ENCODE results near the gene CHSY1. TPM values are rescaled to one million over a fixed set of nuclear protein-coding genes. Genes with fewer than 3 reads are reported as not detected.

CHSY1 gene
- polyA plus RNA-seq, 2 of the 4 experiments (the other 2 are of a cell fraction), result 16.0 to 28.1 TPM

DNA sequence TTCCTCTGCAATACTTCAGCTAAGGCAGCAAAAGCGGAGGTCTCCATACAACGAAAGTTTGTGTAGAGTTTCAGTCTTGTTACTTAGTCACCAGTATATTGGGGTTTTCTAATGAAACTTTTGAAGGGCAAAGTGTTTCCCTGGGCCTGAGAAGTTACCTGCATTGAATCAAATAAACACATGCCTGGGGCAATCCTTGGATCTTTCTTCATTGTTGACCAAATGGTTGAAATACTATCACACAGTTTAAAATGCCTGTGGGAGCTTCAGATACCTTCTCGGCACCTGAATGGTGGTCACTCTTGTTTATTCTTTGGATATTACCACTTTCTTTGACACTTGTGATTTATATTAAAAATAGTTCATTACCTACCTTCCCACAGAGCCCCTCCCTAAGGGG, 988 bp upstream of the CHSY1 start (continued):
- TF ChIP-seq RAD21 (conservative IDR thresholded peaks at IDR 0.05 in 1 of 2, IDR thresholded peaks at IDR 0.05 in 1 of 2) (no peak), EP300 (IDR thresholded peaks at IDR 0.05) (no peak), TP53 (CRISPR knock-in tag; IDR thresholded peaks at IDR 0.05) (no peak), POLR2AphosphoS2 (conservative IDR thresholded peaks at IDR 0.05; ENCODE audit: low read length) (no peak)

- 3% methylated on average over 32 of the region's 150 CpGs for WGBS (ENCODE audit: missing lambda C conversion rate)
- H3K4me2 ChIP-seq, result peak overlapping the region; percentile 97
- TF ChIP-seq, protein P1, sequence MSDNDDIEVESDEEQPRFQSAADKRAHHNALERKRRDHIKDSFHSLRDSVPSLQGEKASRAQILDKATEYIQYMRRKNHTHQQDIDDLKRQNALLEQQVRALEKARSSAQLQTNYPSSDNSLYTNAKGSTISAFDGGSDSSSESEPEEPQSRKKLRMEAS (IDR thresholded peaks at IDR 0.05), result no peak
- no peak for TF ChIP-seq ZFP36 (IDR thresholded peaks at IDR 0.05; ENCODE audit: borderline replicate concordance, partially characterized antibody)
- no peak for TF ChIP-seq BHLHE40 (IDR thresholded peaks at IDR 0.05; ENCODE audit: low read depth, low read length)
- peak; percentile 22 for TF ChIP-seq POLR2A (IDR thresholded peaks at IDR 0.05; ENCODE audit: low read length)
- no peak for TF ChIP-seq CTCF (IDR thresholded peaks at IDR 0.05)
- no peak for TF ChIP-seq HOXA7 (CRISPR knock-in tag; IDR thresholded peaks at IDR 0.05)
- no peak for TF ChIP-seq NFE2L2 (conservative IDR thresholded peaks at IDR 0.05; ENCODE audit: low read length)
- TF ChIP-seq, protein P2, sequence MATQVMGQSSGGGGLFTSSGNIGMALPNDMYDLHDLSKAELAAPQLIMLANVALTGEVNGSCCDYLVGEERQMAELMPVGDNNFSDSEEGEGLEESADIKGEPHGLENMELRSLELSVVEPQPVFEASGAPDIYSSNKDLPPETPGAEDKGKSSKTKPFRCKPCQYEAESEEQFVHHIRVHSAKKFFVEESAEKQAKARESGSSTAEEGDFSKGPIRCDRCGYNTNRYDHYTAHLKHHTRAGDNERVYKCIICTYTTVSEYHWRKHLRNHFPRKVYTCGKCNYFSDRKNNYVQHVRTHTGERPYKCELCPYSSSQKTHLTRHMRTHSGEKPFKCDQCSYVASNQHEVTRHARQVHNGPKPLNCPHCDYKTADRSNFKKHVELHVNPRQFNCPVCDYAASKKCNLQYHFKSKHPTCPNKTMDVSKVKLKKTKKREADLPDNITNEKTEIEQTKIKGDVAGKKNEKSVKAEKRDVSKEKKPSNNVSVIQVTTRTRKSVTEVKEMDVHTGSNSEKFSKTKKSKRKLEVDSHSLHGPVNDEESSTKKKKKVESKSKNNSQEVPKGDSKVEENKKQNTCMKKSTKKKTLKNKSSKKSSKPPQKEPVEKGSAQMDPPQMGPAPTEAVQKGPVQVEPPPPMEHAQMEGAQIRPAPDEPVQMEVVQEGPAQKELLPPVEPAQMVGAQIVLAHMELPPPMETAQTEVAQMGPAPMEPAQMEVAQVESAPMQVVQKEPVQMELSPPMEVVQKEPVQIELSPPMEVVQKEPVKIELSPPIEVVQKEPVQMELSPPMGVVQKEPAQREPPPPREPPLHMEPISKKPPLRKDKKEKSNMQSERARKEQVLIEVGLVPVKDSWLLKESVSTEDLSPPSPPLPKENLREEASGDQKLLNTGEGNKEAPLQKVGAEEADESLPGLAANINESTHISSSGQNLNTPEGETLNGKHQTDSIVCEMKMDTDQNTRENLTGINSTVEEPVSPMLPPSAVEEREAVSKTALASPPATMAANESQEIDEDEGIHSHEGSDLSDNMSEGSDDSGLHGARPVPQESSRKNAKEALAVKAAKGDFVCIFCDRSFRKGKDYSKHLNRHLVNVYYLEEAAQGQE (IDR thresholded peaks at IDR 0.05), result no peak
- peak; percentile 31; the same call in 1 of the 2 replicates for TF ChIP-seq RFX5 (IDR thresholded peaks at IDR 0.05)
- H3K27ac ChIP-seq, result peak overlapping the region; percentile 85 to 92
- peaks cover 17% of the 10 kb centered on the region for H3K4me1 ChIP-seq
- H3K9me3 ChIP-seq, result no peaks in the 10 kb centered on the region
- POLR2A ChIA-PET, result interaction anchor here (0.6 to 1.7 kb wide), 7 partner anchors 15 to 317 kb away, joined by 3 to 7 read pairs (median 5); no protein-coding TSS in a partner anchor
- ATAC-seq (peak; percentile 48 to 66), DNase-seq (ENCODE audit: low read depth in 1 of 2, low spot score in 1 of 2) (peak; percentile 39 to 60), FAIRE-seq (no peak)
- CTCF ChIA-PET, result interaction anchor here (0.7 to 9.0 kb wide), 11 partner anchors 8 to 540 kb away, joined by 3 to 275 read pairs (median 4); no protein-coding TSS in a partner anchor
- H3K4me3 ChIP-seq, result peak overlapping the region; percentile 82
Observed at GRCh38 chr15:101250873-101251829, 697 bp downstream of the CHSY1 start.

GRCh38 chr15:101250341-101250831, 1.5 kb downstream of the CHSY1 start:
- POLR2A ChIA-PET, result no interaction called here
- WGBS (ENCODE audit: missing lambda C conversion rate), result 41% methylated on average over 6 of the region's 6 CpGs
- no peak for FAIRE-seq

More at GRCh38 chr15:101250341-101250831, 1.5 kb downstream of the CHSY1 start:
- ATAC-seq, result peak in 1 of 2 experiments; percentile 2; a peak in 2 of 6 replicates
- H3K4me1 ChIP-seq, result peaks cover 17% of the 10 kb centered on the region
- peak overlapping the region; percentile 85 to 92 for H3K27ac ChIP-seq
- H3K4me3 ChIP-seq, result peak overlapping the region; percentile 82
- no peaks in the 10 kb centered on the region for H3K9me3 ChIP-seq
- no peak for DNase-seq (ENCODE audit: low read depth in 1 of 2, low spot score in 1 of 2)
- TF ChIP-seq FOSL2 (IDR thresholded peaks at IDR 0.05) (no peak), FOSL2 (CRISPR knock-in tag; IDR thresholded peaks at IDR 0.05) (peak; percentile 58), HOXB5 (CRISPR knock-in tag; IDR thresholded peaks at IDR 0.05) (no peak)
- CTCF ChIA-PET, result interaction anchor here (0.9 to 9.0 kb wide), 4 partner anchors 28 to 239 kb away, joined by 3 to 216 read pairs (median 4); no protein-coding TSS in a partner anchor
- H3K4me2 ChIP-seq, result peak overlapping the region; percentile 97

Measured in A549 (cell line).